ENCODE data around the gene PCDH18.

- TF ChIP-seq CTCF (IDR thresholded peaks at IDR 0.05; ENCODE audit: borderline replicate concordance, extremely low read depth, low read length, poor library complexity, severe bottlenecking) (no peak), EZH2 (IDR thresholded peaks at IDR 0.05; ENCODE audit: borderline replicate concordance, low read depth, low read length, severe bottlenecking) (no peak)
These were observed at the start of gene PCDH18 for GRCh38 chr4:137531986-137532868.

Measured in DND-41 (cell line).